Measurements from ENCODE around the gene SHOC1. TPM values are rescaled to one million over a fixed set of nuclear protein-coding genes. Genes with fewer than 3 reads are reported as not detected.

Gene SHOC1
- total RNA-seq (under 1 TPM; 0.06 to 0.25 (median 0.09) TPM), polyA plus RNA-seq (under 1 TPM in 1 of 2 donors, not detected in 1; 0.07 TPM)

- peak within 1 kb of the TSS in 1 of 4 donors; percentile 25 for H3K4me3 ChIP-seq
- ATAC-seq: peak in 3 of 4 donors; percentile 84 to 91 (median 89)
- intact Hi-C loops (cut with DNase I): no loop called here
- H3K4me1 ChIP-seq: no peaks in the 10 kb centered on the region
- no peak for FAIRE-seq
- peak within 1 kb of the TSS in 1 of 4 donors; percentile 10 for H3K27ac ChIP-seq
- 74 to 90% methylated on average over 28 to 29 of the region's 29 CpGs for WGBS, 2 donors
- H3K27me3 ChIP-seq: no peaks in the 10 kb centered on the region
- peak in 3 of 6 donors; percentile 37 to 61 (median 46) for DNase-seq
- H3K9me3 ChIP-seq: no peaks in the 10 kb centered on the region
- H3K36me3 ChIP-seq: no peaks in the 10 kb centered on the region
- TF ChIP-seq, protein P1, sequence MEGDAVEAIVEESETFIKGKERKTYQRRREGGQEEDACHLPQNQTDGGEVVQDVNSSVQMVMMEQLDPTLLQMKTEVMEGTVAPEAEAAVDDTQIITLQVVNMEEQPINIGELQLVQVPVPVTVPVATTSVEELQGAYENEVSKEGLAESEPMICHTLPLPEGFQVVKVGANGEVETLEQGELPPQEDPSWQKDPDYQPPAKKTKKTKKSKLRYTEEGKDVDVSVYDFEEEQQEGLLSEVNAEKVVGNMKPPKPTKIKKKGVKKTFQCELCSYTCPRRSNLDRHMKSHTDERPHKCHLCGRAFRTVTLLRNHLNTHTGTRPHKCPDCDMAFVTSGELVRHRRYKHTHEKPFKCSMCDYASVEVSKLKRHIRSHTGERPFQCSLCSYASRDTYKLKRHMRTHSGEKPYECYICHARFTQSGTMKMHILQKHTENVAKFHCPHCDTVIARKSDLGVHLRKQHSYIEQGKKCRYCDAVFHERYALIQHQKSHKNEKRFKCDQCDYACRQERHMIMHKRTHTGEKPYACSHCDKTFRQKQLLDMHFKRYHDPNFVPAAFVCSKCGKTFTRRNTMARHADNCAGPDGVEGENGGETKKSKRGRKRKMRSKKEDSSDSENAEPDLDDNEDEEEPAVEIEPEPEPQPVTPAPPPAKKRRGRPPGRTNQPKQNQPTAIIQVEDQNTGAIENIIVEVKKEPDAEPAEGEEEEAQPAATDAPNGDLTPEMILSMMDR (IDR thresholded peaks at IDR 0.05): no peak
Observed at GRCh38 chr9:111794835-111795556, at the start of gene SHOC1. Gene SHOC1 (minus strand): TSS chr9:111794937. CDS start chr9:111791418, 3,519 bp downstream.

DNA sequence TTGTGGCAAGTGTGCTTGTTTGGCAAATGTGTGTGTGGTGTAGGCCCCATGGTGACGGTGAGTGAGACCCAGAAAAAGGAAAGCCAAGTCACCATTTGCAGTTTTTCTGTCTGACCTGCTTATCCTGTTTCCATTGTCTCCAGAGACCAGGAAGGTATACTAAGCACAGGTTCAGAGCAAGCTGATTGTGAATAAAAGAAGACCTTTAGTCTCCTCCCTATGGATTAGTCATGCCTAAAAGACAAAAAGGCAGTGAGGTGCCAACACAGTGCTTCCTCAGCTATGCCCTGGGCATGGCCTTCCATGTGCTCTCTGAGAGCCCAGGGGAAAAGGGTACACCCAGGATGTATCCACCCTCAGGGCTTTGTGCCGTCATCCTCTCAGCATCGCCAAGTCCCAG, 49.2 kb upstream of the SHOC1 start:
- no peaks in the 10 kb centered on the region for H3K36me3 ChIP-seq
- TF ChIP-seq, protein P1 (IDR thresholded peaks at IDR 0.05): no peak
- H3K27me3 ChIP-seq: no peaks in the 10 kb centered on the region
- peaks cover 0 to 4% (median 0%) of the 10 kb centered on the region in 3 donors for H3K4me1 ChIP-seq
- no peak overlapping the region for H3K4me3 ChIP-seq
- no peaks in the 10 kb centered on the region for H3K9me3 ChIP-seq
- no peak for ATAC-seq
- H3K27ac ChIP-seq: no peak overlapping the region
- 91 to 92% methylated on average over 3 of the region's 3 CpGs for WGBS, 2 donors
- FAIRE-seq: no peak
- DNase-seq: no peak
- intact Hi-C loops (cut with DNase I): no loop called here

DNA sequence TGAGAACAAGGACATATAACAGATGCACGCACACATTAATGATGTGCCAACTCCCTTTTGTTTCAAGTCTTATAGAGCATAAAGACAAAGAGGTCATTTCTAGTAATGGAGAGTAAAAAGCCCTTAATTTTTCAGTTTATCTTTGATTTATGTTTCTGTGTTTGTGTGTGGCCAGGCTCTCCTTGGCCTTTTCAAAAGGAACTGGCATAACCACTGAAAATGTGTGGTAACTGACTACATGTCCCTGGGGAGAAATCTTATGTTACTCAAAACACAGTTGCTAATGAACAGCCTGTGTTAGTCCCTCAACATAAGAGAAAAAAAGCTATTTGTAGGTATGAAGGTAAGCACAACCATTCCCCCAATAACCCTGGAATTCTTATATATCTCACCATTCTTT, 47.6 kb upstream of the SHOC1 start:
- no peak overlapping the region for H3K4me3 ChIP-seq
- H3K9me3 ChIP-seq: no peaks in the 10 kb centered on the region
- intact Hi-C loops (cut with DNase I): no loop called here
- TF ChIP-seq, protein P1 (IDR thresholded peaks at IDR 0.05): no peak
- FAIRE-seq (no peak), ATAC-seq (no peak), DNase-seq (no peak)
- WGBS, 2 donors: 95 to 98% methylated on average over 1 of the region's 1 CpG
- H3K36me3 ChIP-seq: no peaks in the 10 kb centered on the region
- no peak overlapping the region for H3K27ac ChIP-seq
- H3K4me1 ChIP-seq: peaks cover 0 to 4% (median 0%) of the 10 kb centered on the region in 3 donors
- H3K27me3 ChIP-seq: no peaks in the 10 kb centered on the region

DNA sequence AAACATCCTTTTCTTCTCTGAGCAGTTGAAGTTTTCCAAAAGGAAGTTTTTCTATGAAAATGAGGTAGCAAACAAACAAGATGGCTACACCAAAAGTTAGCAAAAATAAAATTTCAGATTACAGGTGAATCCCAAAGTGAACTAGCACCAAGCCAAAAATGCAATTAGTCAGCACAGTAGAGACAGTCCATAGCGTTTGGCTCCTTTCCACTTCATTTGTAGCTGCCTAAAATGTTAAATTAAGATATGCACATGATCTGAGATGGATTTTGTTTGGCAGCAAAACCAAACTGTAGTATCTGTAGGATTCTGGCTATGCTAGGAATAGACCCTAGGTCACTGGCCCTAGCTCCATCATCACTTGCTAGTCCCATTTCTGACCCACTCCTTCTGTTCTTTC, 45.7 kb upstream of the SHOC1 start:
- no peaks in the 10 kb centered on the region for H3K36me3 ChIP-seq
- no peak for ATAC-seq
- H3K27me3 ChIP-seq: no peaks in the 10 kb centered on the region
- H3K9me3 ChIP-seq: no peaks in the 10 kb centered on the region
- no peak for DNase-seq
- TF ChIP-seq, protein P1 (IDR thresholded peaks at IDR 0.05): no peak
- 50 to 57% methylated on average over 1 of the region's 1 CpG for WGBS, 2 donors
- peaks cover 0 to 4% (median 0%) of the 10 kb centered on the region in 3 donors for H3K4me1 ChIP-seq
- H3K4me3 ChIP-seq: no peak overlapping the region
- no peak for FAIRE-seq
- H3K27ac ChIP-seq: no peak overlapping the region
- intact Hi-C loops (cut with DNase I): no loop called here

GRCh38 chr9:111839987-111840386, 45.2 kb upstream of the SHOC1 start:
- Histone ChIP-seq H3K4me1 (peaks cover 0 to 4% (median 0%) of the 10 kb centered on the region in 3 donors), H3K27me3 (no peaks in the 10 kb centered on the region), H3K36me3 (no peaks in the 10 kb centered on the region), H3K4me3 (no peak overlapping the region), H3K27ac (peak overlapping the region in 1 of 4 donors; percentile 14), H3K9me3 (no peaks in the 10 kb centered on the region)
- TF ChIP-seq, protein P1 (IDR thresholded peaks at IDR 0.05): no peak
- FAIRE-seq (no peak), DNase-seq (no peak), ATAC-seq (peak in 1 of 4 donors; percentile 37)
- intact Hi-C loops (cut with DNase I): no loop called here
- 74 to 76% methylated on average over 2 of the region's 2 CpGs for WGBS, 2 donors
